ENCODE results near the gene TRIML2. TPM values are rescaled to one million over a fixed set of nuclear protein-coding genes. Genes with fewer than 3 reads are reported as not detected.

Gene TRIML2
- total RNA-seq, 1 donor from 2014 or later = not detected

DNA sequence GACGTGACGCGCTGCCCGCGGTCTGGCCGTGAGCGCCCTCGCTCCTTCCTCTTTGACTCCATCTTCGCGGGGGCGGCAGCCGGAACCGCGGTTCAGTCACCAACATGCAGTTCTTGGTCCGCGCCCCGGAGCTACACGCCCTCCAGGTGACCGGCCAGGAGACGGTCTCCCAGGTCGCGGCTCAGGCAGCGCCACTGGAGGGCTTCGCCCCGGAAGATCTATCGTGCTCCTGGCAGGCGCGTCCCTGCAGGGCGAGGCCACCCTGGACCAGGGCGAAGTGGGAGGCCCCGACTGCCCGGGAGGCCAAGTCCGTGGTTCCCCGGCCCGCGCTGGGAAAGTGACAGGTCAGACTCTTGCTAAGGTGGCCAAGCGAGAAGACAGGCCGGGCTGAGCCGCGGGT is 2.9 kb downstream of the TRIML2 start:
- Histone ChIP-seq H3K4me3 (no peak overlapping the region), H3K9me3 (no peaks in the 10 kb centered on the region), H3K4me1 (no peaks in the 10 kb centered on the region), H3K27me3 (no peaks in the 10 kb centered on the region), H3K36me3 (no peaks in the 10 kb centered on the region), H3K27ac (no peak overlapping the region)
- no peak for DNase-seq (ENCODE audit: low spot score in 2 of 2)
- intact Hi-C loops (cut with DNase I) = no loop called here
- TF ChIP-seq, protein P1, sequence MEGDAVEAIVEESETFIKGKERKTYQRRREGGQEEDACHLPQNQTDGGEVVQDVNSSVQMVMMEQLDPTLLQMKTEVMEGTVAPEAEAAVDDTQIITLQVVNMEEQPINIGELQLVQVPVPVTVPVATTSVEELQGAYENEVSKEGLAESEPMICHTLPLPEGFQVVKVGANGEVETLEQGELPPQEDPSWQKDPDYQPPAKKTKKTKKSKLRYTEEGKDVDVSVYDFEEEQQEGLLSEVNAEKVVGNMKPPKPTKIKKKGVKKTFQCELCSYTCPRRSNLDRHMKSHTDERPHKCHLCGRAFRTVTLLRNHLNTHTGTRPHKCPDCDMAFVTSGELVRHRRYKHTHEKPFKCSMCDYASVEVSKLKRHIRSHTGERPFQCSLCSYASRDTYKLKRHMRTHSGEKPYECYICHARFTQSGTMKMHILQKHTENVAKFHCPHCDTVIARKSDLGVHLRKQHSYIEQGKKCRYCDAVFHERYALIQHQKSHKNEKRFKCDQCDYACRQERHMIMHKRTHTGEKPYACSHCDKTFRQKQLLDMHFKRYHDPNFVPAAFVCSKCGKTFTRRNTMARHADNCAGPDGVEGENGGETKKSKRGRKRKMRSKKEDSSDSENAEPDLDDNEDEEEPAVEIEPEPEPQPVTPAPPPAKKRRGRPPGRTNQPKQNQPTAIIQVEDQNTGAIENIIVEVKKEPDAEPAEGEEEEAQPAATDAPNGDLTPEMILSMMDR (IDR thresholded peaks at IDR 0.05) = no peak

DNA sequence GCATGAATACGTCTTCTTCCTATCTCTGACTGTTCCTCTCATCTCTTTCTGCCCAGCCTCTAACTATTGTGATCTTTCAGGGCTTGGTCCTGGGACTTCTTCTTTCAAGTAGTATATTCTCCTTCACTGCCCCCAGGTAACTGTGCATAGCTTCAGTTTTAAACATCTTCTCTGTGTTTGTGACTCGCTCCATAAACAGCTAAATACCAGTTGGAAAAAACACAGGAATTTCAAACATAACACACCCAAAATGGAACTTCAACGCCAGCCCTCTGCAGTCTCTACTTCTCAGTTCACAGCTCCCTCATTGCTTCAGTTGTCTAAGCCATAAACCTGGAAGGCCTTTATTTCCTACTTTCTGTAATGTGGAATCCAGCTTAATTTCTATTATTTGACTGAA is 16.6 kb downstream of the TRIML2 start:
- Histone ChIP-seq H3K36me3 (no peaks in the 10 kb centered on the region), H3K27ac (no peak overlapping the region), H3K4me3 (no peak overlapping the region), H3K27me3 (no peaks in the 10 kb centered on the region), H3K9me3 (no peaks in the 10 kb centered on the region), H3K4me1 (no peaks in the 10 kb centered on the region)
- TF ChIP-seq, protein P1 (IDR thresholded peaks at IDR 0.05) = no peak
- DNase-seq (ENCODE audit: low spot score in 2 of 2) = no peak
- intact Hi-C loops (cut with DNase I) = no loop called here

DNA sequence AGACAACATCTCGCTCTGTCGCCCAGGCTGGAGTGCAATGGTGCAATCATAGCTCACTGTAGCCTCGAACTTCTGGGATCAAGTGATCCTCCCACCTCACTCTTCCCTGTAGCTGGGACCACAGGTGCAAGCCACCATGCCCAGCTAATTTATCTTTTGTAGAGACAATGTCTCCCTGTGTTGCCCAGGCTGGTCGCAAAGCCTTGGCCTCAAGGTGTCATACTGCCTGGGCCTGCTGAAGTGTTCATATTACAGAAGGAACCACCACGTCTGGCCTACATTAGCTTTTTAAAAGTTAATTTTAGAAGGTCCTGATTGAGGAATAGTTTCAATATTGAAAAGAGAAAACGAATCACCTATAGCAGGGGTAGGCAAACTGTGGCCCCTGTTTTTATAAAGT is 22.5 kb downstream of the TRIML2 start:
- TF ChIP-seq, protein P1 (IDR thresholded peaks at IDR 0.05) = no peak
- H3K4me1 ChIP-seq = no peaks in the 10 kb centered on the region
- DNase-seq (ENCODE audit: low spot score in 2 of 2) = no peak
- intact Hi-C loops (cut with DNase I) = no loop called here
- no peak overlapping the region for H3K27ac ChIP-seq
- no peaks in the 10 kb centered on the region for H3K36me3 ChIP-seq
- no peak overlapping the region for H3K4me3 ChIP-seq
- H3K9me3 ChIP-seq = no peaks in the 10 kb centered on the region
- no peaks in the 10 kb centered on the region for H3K27me3 ChIP-seq

DNA sequence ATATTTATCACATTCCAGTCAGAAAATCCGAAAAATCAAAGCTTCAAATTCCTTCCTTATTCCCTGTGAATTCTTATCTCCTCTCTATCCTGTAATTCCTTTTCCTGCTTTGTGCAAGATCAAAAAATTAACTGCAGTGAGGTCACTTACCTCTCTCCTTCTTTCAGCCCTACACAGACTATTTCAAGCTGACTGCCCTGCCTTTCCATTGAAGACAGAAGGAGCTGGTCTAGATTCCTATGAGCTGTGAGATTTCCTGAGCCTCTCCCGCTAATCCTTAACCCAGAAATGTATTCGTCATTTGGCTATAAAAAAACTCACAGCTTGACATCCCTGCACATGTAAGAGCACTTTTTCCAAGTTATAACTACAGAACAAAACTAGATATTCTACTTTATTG is 26.6 kb downstream of the TRIML2 start:
- Histone ChIP-seq H3K4me3 (no peak overlapping the region), H3K27ac (no peak overlapping the region), H3K36me3 (no peaks in the 10 kb centered on the region), H3K9me3 (no peaks in the 10 kb centered on the region), H3K4me1 (no peaks in the 10 kb centered on the region), H3K27me3 (no peaks in the 10 kb centered on the region)
- TF ChIP-seq, protein P1 (IDR thresholded peaks at IDR 0.05) = no peak
- no peak for DNase-seq (ENCODE audit: low spot score in 2 of 2)
- intact Hi-C loops (cut with DNase I) = no loop called here

DNA sequence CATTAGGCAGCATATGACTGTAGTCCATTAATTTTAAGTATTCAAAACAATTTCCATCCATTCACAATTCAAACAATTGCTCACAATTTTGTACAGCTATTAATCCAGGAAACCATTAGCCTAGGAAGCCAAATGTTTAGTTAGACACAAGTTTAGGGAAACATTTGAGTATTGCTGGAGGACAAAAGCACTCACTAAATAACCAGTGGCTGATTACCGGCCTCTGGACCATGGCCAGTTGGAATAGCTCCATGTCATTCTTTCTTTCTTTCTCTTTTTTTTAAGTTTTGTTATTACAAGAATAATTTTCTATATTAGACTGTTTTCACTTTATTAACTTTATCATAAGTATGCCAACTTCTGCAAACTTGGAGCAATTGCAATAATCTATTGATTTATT is 31.3 kb downstream of the TRIML2 start:
- DNase-seq (ENCODE audit: low spot score in 2 of 2) = no peak
- Histone ChIP-seq H3K9me3 (no peaks in the 10 kb centered on the region), H3K4me1 (no peaks in the 10 kb centered on the region), H3K4me3 (no peak overlapping the region), H3K27me3 (no peaks in the 10 kb centered on the region), H3K36me3 (no peaks in the 10 kb centered on the region), H3K27ac (no peak overlapping the region)
- intact Hi-C loops (cut with DNase I) = no loop called here
- TF ChIP-seq, protein P1 (IDR thresholded peaks at IDR 0.05) = no peak

DNA sequence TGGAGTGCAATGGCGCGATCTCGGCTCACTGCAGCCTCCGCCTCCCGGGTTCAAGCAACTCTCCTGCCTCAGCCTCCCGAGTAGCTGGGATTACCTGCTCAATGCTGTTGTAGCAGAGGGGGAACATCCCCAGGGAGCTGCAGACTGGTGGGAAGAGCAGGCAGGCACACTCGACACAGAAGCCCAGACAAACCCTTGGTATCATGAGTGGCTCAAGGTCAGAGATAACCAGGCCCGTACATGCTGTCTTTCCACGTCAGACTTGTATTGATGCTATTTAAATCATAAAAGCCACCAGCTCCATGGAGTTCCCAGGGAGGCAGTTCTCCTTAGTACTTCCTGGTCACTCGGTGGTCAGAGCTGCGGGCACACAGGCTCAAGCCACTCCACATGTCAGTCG is 33.2 kb downstream of the TRIML2 start:
- H3K27me3 ChIP-seq = no peaks in the 10 kb centered on the region
- H3K27ac ChIP-seq = no peak overlapping the region
- no peaks in the 10 kb centered on the region for H3K36me3 ChIP-seq
- TF ChIP-seq, protein P1 (IDR thresholded peaks at IDR 0.05) = no peak
- H3K4me3 ChIP-seq = no peak overlapping the region
- intact Hi-C loops (cut with DNase I) = no loop called here
- no peaks in the 10 kb centered on the region for H3K9me3 ChIP-seq
- DNase-seq (ENCODE audit: low spot score in 2 of 2) = no peak
- no peaks in the 10 kb centered on the region for H3K4me1 ChIP-seq

All from ascending aorta (tissue), 2 donors.